HG02938 (cell line): ENCODE data around the gene GALNT15.

Experiments
- ATAC-seq: cut with Tn5 transposase; IDR thresholded peaks from one replicate; pipeline ENCODE4 v1.9.1; 2021; ENCODE audit warnings: mild to moderate bottlenecking, moderate library complexity; ENCODE audit not compliant: unreplicated experiment

Gene GALNT15, protein sequence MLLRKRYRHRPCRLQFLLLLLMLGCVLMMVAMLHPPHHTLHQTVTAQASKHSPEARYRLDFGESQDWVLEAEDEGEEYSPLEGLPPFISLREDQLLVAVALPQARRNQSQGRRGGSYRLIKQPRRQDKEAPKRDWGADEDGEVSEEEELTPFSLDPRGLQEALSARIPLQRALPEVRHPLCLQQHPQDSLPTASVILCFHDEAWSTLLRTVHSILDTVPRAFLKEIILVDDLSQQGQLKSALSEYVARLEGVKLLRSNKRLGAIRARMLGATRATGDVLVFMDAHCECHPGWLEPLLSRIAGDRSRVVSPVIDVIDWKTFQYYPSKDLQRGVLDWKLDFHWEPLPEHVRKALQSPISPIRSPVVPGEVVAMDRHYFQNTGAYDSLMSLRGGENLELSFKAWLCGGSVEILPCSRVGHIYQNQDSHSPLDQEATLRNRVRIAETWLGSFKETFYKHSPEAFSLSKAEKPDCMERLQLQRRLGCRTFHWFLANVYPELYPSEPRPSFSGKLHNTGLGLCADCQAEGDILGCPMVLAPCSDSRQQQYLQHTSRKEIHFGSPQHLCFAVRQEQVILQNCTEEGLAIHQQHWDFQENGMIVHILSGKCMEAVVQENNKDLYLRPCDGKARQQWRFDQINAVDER

GRCh38 chr3:16174389-16174788, at the start of gene GALNT15:
Gene GALNT15, plus strand, starts transcription at chr3:16174680. Its CDS starts 472 bp downstream, at chr3:16175152.
- no peak for ATAC-seq

GRCh38 chr3:16126634-16127033, 47.8 kb upstream of the GALNT15 start:
- ATAC-seq, result no peak

- ATAC-seq, result no peak
Measured at GRCh38 chr3:16127249-16127648, 47.2 kb upstream of the GALNT15 start.

- no peak for ATAC-seq
Measured at GRCh38 chr3:16130066-16130465, 44.4 kb upstream of the GALNT15 start.

- no peak for ATAC-seq
Measured at GRCh38 chr3:16132190-16132589, 42.3 kb upstream of the GALNT15 start.

DNA sequence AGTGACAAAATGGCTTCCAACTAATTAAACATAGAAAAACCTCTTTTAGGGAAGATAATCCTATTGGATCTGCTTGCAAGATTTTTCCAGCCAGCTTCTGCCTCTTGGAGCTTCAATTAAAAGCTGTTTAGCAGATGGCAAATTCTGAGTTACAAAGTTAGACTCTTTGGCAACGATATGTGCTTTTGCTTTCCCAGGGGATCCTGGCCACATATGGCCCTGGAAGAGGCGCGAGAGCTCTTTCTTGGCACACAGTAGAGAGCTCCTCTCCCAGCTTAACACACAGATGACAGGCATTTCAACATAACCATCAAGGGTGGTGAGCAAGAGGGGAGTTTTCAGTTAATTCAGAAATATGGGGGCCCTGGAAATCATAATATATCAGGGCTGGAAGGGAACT, 41.6 kb upstream of the GALNT15 start:
- no peak for ATAC-seq

DNA sequence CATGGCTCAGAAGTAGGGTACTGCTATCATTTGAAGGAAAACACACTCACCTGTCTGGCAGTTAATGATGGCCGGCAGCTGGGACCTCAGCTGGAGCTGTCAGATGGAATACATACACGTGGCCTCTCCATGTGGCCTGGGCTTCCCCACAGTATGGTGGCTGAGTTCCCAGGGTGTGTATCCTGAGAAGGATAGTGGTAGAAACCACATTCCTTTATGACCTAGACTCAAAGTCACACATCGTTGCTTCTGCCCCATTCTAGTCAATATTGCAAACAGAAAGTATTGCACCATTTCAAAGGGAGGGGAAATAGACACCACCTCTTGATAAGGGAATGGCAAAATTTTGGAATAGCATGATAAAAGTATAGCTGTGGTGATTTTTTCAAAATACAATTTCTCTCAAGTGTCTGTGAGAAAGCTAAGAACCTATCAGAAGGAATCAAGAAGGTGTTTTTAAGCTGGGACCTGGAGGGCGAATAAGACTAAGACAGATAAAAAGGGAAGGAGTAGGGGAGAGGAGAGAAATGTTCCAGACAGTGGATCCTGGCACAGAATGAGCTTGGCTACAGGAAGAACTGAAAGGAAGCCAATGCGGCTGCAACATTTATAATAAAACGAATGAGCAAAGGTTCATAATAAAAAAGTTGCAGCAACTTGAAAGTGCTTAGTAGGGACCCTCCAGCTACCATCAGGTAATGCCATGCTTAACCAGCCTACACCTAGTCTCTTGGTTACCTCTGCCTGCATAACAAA, 40.1 kb upstream of the GALNT15 start:
- ATAC-seq, result no peak

- ATAC-seq, result no peak
Measured at GRCh38 chr3:16136055-16136454, 38.4 kb upstream of the GALNT15 start.

GRCh38 chr3:16137044-16137443, 37.4 kb upstream of the GALNT15 start:
- no peak for ATAC-seq

DNA sequence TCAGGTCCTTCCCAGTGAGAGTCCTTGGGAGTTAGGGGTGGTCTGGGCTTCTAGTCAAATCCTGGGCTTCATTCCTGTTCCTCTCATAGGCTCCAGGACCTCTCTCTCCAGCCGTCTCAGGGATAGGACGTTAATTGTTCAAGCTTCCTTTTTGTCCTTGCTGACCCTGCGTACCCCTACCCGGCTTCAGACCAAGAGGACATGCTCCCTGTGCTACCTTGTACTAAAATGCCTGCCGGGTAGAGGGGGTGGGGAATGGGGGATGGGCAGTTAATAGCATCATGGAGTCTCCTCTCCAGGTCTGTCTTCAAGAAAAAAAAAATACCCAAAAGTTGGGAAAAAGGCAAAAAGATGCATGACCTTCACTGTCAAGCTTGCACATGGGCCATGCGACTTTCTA, 36.5 kb upstream of the GALNT15 start:
- ATAC-seq, result no peak

- no peak for ATAC-seq
Measured at GRCh38 chr3:16140116-16140893, 34.2 kb upstream of the GALNT15 start.

DNA sequence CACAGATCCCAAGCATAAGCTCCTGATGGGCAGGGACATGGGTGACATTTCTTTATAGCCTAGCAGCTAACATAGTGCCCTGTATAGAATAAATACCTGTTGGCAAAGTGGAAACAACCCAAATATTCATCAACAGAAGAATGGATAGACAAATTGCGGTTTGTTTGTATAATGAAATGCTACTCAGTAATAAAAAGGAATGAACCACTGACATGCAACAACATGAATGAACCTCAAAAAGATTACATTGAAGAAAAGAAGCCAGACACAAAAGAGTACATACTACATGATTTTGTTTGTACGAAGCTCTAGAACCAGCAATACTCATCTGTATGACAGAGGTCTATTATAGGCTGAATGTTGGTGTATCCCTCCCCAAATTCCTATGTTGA, 33.6 kb upstream of the GALNT15 start:
- no peak for ATAC-seq

DNA sequence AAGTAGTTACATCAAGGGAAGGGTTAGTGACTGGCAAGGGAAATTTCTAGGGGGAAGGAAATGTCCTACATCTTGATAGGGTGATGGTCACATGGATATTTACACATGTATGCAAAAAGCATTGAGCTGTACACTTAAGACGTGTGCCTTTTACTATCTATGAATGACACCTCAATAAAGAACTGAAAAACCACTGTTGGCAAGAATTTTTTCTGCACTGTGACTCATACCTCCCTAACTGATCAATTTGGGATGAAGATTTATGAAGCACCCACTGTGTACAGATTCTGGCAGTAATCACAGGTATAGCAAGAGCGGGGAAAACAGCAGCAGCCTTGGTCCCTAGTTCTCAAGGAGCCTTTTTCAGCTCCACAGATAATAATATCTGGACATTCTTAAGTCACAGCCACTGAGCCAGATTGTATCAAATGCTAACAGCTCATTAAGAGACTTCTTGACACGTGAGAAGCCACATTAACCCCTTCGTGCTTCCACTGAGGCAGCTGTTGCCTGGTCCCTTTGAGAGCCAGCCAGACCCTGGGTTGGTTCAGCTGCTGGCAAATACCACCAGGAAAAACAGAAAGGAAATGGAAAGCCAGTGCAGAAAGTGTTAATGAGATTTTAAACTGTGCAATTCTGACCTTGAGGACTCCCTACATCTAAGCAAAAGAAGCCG, 32.0 kb upstream of the GALNT15 start:
- ATAC-seq, result no peak

- no peak for ATAC-seq
Measured at GRCh38 chr3:16143861-16144447, 30.5 kb upstream of the GALNT15 start.

- no peak for ATAC-seq
Measured at GRCh38 chr3:16145176-16145575, 29.3 kb upstream of the GALNT15 start.

- ATAC-seq, result peak; percentile 57
Measured at GRCh38 chr3:16146015-16146730, 28.3 kb upstream of the GALNT15 start.

DNA sequence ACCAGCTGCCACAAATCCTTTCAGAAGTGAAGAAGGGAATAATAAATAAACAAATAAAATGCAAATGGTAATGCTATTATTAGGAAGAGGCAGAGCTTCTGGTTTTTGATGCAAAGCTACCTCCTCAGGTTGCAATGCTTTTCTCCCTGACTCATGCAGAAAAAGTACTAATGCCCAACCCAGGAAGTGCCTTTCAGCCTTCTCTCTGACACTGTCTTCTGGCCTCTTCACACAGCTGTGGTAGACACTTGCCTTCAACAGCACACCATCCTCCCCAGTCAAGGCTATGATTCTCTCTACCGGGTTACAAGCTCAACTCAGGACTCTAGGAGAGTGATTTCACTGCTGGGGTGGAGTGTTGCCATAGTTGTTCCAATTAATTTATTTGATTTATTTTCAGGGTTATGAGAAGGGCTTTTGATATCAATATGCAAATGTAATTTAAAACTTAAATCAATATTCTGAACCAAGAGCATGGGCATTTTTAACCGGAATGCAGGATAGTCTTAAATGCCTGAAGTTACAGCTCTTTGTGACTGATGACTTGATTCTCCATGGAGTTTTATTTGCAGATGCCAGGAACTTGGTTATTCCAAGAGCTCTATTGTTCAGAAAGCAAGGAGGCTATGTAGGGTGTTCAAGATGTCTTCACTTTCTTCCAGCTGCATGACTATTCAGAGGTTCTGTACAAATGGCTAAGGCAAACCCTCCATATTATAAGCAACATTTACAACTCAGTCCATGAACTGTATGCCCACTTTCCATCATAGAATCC, 27.1 kb upstream of the GALNT15 start:
- no peak for ATAC-seq

GRCh38 chr3:16148213-16148612, 26.3 kb upstream of the GALNT15 start:
- no peak for ATAC-seq

DNA sequence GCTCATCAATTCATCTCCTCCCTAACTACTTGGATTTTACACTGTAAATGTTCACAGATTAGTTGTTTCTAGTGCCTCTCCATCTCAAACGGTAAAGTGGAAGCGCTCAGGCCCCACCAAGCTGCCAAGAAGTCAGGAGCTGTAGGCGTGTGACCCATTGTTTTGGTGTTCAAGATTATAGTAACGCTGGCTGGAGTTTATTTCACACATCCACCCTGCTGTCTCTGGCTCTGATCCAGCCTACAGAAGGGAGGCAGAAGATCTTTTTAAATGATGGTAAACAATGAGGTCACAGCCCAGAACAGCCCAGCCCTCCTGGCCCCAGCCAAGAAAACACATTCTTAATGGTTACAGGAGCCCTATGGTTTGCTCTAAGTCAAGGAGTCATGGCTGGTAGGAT, 25.7 kb upstream of the GALNT15 start:
- ATAC-seq, result no peak
